C4-2B (cell line): ENCODE results near the gene AP3D1.

Experiments
- ZFX ChIP-seq: fragments of 450-650 bp; IDR thresholded peaks from 2 replicates; pipeline ENCODE4 v1.6.1; 2017
- TF ChIP-seq, protein P1 (sequence below): fragments of 450-650 bp; conservative IDR thresholded peaks from 2 replicates; pipeline ENCODE4 v1.5.1; 2017; ENCODE audit warnings: mild to moderate bottlenecking

DNA sequence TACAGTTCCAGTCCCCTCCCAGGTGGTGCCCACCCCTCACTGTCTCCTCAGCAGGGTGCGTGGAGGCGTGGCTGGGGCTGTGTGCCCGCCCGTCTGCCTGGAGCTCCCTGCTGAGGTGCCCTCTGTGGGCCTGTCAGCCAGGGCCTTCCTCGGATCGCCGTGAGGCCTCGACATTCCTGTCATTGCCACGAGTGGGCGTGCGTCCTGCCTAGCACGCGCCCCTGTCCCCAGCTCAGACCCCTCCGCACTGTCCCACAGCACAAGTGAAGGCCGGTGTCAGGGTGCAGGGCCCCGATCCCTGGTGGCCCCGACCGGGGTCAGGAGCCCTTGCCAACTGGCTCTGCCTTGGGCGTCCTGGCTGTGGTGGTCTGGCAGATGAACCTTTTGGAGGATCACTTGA is 44.5 kb upstream of the AP3D1 start:
- TF ChIP-seq, protein P1, sequence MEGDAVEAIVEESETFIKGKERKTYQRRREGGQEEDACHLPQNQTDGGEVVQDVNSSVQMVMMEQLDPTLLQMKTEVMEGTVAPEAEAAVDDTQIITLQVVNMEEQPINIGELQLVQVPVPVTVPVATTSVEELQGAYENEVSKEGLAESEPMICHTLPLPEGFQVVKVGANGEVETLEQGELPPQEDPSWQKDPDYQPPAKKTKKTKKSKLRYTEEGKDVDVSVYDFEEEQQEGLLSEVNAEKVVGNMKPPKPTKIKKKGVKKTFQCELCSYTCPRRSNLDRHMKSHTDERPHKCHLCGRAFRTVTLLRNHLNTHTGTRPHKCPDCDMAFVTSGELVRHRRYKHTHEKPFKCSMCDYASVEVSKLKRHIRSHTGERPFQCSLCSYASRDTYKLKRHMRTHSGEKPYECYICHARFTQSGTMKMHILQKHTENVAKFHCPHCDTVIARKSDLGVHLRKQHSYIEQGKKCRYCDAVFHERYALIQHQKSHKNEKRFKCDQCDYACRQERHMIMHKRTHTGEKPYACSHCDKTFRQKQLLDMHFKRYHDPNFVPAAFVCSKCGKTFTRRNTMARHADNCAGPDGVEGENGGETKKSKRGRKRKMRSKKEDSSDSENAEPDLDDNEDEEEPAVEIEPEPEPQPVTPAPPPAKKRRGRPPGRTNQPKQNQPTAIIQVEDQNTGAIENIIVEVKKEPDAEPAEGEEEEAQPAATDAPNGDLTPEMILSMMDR: no peak
- no peak for TF ChIP-seq ZFX
